Calu3 (cell line): ENCODE results near the gene AP3S2. TPM values are rescaled to one million over a fixed set of nuclear protein-coding genes. Genes with fewer than 3 reads are reported as not detected.
A peak's percentile ranks its signal among the peaks of the same experiment; 100 is the strongest.

Experiments used
- BruUV-seq: library from RNA; stranded (reverse); fragments of 400-500 nt; replicated peaks from 2 replicates; lab custom pipeline; 2021; lab: Mats Ljungman, UMichigan
- CTCF ChIA-PET: fragments of 300-600 bp; sonication (Branson Sonifier 250); formaldehyde crosslinking; loops from one replicate; lab custom pipeline; 2022; ENCODE audit warnings: antibody characterized with exemption; lab: Charles Lee
- DNase-seq: peaks from one replicate; pipeline ENCODE4 v3.0.0; 2022
- H3K27ac Mint-ChIP-seq: one replicate; pipeline ENCODE4 v1.8.0; 2022; ENCODE audit warnings: mixed read lengths; ENCODE audit not compliant: unreplicated experiment
- H3K27me3 Mint-ChIP-seq: one replicate; pipeline ENCODE4 v1.8.0; 2022; ENCODE audit warnings: mixed read lengths; ENCODE audit not compliant: unreplicated experiment
- H3K36me3 Mint-ChIP-seq: one replicate; pipeline ENCODE4 v1.8.0; 2022; ENCODE audit warnings: mild to moderate bottlenecking, moderate library complexity, mixed read lengths; ENCODE audit not compliant: insufficient read depth, unreplicated experiment
- H3K4me1 Mint-ChIP-seq: one replicate; pipeline ENCODE4 v1.8.0; 2022; ENCODE audit warnings: mild to moderate bottlenecking, low read depth, mixed read lengths; ENCODE audit not compliant: unreplicated experiment
- H3K4me3 Mint-ChIP-seq: one replicate; pipeline ENCODE4 v1.8.0; 2022; ENCODE audit warnings: mild to moderate bottlenecking, low read depth, moderate library complexity, mixed read lengths; ENCODE audit not compliant: unreplicated experiment
- H3K9me3 Mint-ChIP-seq: one replicate; pipeline ENCODE4 v1.8.0; 2022; ENCODE audit warnings: low read depth, mixed read lengths; ENCODE audit not compliant: unreplicated experiment
- intact Hi-C: fragments of 100-400 bp; cut with micrococcal nuclease; formaldehyde crosslinking; loops from one replicate; pipeline ENCODE4 v1.10.0; 2022; ENCODE audit not compliant: unreplicated experiment
- total RNA-seq: library from RNA; stranded (reverse); gene quantifications from 2 replicates; pipeline ENCODE4 v1.2.3, GENCODE V29; 2022
- TF ChIP-seq, protein P1 (sequence below): fragments of 200-600 bp; IDR thresholded peaks from one replicate; pipeline ENCODE4 v1.8.0; 2022; ENCODE audit warnings: antibody characterized with exemption; ENCODE audit not compliant: unreplicated experiment

AP3S2 gene
- total RNA-seq, 1 experiment from 2014 or later = 46.2 TPM

DNA sequence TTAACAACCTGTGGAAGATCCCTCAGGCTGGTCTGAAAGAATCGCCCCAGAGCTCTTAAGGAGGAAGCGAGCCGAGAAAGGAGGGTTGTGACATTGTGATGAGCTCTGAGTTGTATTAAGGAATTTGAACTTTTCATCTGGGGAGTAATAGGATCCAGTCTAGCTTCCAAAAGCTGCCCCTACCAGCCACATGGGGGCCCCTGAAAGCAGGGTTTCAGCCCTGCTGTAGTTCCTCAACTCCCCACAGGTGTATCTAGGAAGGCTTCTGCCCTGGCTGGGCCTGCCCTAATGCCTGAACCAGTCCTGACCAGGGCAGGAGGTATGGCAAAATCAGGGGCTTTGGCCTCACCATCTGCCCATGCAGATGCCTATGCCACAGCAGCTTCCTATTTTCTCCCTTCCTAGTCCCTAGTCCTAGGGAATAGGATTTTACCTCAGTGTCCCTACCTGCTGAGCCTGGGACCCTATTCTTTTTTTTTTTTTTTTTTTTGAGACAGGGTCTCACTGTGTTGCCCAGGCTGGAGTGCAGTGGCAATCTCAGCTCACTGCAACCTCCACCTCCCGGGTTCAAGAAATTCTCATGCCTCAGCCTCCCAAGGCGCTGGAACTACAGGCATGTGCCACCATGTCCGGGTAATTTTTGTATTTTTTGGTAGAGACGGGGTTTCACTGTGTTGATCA, 5.0 kb upstream of the AP3S2 start:
- TF ChIP-seq, protein P1, sequence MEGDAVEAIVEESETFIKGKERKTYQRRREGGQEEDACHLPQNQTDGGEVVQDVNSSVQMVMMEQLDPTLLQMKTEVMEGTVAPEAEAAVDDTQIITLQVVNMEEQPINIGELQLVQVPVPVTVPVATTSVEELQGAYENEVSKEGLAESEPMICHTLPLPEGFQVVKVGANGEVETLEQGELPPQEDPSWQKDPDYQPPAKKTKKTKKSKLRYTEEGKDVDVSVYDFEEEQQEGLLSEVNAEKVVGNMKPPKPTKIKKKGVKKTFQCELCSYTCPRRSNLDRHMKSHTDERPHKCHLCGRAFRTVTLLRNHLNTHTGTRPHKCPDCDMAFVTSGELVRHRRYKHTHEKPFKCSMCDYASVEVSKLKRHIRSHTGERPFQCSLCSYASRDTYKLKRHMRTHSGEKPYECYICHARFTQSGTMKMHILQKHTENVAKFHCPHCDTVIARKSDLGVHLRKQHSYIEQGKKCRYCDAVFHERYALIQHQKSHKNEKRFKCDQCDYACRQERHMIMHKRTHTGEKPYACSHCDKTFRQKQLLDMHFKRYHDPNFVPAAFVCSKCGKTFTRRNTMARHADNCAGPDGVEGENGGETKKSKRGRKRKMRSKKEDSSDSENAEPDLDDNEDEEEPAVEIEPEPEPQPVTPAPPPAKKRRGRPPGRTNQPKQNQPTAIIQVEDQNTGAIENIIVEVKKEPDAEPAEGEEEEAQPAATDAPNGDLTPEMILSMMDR = peak; percentile 86
- CTCF ChIA-PET = interaction anchor here (0.6 to 2.6 kb wide), 13 partner anchors 24 to 956 kb away, joined by 3 to 17 read pairs (median 5); no protein-coding TSS in a partner anchor
- no peak overlapping the region for H3K27ac Mint-ChIP-seq
- intact Hi-C loops = loop anchor here (1.0 kb wide), 3 partner anchors 73 to 189 kb away; no protein-coding TSS in a partner anchor
- no peaks in the 10 kb centered on the region for H3K9me3 Mint-ChIP-seq
- peak; percentile 77 for DNase-seq
- H3K27me3 Mint-ChIP-seq = no peaks in the 10 kb centered on the region
- H3K4me3 Mint-ChIP-seq = no peak overlapping the region
- BruUV-seq = no TSS peak
- H3K4me1 Mint-ChIP-seq = no peaks in the 10 kb centered on the region
- peaks cover 10% of the 10 kb centered on the region for H3K36me3 Mint-ChIP-seq

DNA sequence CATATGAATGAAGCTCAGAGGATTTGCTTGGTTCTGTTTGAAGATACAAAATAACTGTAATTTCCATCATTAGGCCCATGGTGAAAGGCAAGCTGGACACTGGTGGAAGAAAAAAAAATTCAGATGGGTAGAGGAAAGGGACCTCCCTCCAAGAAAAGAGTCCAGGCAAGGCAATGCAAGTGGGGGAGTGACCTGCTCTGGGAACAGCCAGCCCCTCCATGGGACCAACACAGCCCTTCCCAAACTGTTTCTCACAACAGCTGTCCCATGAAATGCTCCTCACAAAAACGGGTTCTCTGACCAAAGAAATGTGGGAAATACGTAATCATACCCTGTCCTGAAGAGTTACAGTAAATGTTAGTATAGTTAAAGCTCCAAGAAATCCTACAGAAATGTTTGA, 4.4 kb upstream of the AP3S2 start:
- Mint-ChIP-seq H3K27ac (no peak overlapping the region), H3K9me3 (no peaks in the 10 kb centered on the region), H3K27me3 (no peaks in the 10 kb centered on the region), H3K4me1 (no peaks in the 10 kb centered on the region), H3K36me3 (peaks cover 16% of the 10 kb centered on the region), H3K4me3 (no peak overlapping the region)
- intact Hi-C loops = loop anchor here (1.0 kb wide), 3 partner anchors 73 to 189 kb away; no protein-coding TSS in a partner anchor
- no peak for DNase-seq
- TF ChIP-seq, protein P1 = no peak
- no TSS peak for BruUV-seq
- CTCF ChIA-PET = interaction anchor here (0.6 to 2.6 kb wide), 13 partner anchors 24 to 957 kb away, joined by 3 to 17 read pairs (median 5); no protein-coding TSS in a partner anchor

DNA sequence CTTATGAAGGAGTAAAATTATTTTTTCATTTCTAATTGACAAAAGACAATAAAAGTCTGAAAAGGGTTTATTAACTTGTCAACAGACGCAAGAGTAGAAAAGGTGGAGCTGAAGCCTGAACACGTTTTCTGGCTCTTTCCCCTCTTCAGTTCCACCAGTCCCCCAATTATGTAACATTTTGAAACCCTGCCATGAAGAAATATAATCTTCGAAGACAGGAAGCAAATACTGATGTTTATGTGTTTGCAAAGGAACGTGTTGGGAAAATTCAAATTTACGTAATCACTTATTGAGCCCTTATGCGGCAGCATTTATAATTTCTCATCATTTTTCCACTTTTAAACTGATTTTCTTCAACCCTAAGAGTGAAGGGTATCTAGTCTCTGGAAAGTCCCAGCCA, 767 bp downstream of the AP3S2 start:
- TF ChIP-seq, protein P1 = no peak
- CTCF ChIA-PET = no interaction called here
- H3K4me1 Mint-ChIP-seq = peaks cover 15% of the 10 kb centered on the region
- intact Hi-C loops = no loop called here
- H3K27ac Mint-ChIP-seq = peak overlapping the region; percentile 98
- peaks cover 29% of the 10 kb centered on the region for H3K36me3 Mint-ChIP-seq
- H3K9me3 Mint-ChIP-seq = no peaks in the 10 kb centered on the region
- H3K27me3 Mint-ChIP-seq = no peaks in the 10 kb centered on the region
- peak overlapping the region; percentile 99 for H3K4me3 Mint-ChIP-seq
- BruUV-seq = no TSS peak
- DNase-seq = no peak

DNA sequence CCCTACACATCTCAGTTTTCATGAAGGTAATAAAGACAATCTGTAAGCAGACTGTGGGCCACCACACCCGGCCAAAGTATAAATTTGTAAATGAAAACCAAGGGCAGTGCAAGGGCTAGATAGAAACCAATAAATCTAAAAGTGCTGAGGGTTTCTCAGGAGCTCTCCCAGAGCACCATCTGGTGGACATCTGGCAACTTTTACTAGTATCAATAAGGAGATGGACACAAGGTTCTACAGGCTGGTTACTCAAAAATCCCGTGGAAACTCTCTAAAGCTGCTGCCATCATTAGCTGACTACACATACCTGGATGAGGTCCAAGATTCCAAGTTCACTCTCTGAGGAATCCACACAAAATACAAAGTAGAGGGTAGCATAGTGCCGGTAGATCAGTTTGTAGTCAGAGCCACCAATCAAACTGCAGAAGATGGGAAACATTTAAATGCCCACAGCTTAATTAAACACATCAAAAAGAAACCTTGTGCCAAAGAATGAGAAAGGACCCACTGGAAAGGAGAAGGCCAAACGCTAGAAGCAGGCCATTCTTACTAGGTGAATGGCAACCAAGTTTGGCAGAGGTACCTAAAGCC, 5.5 kb downstream of the AP3S2 start:
- TF ChIP-seq, protein P1 = no peak
- peaks cover 31% of the 10 kb centered on the region for H3K36me3 Mint-ChIP-seq
- H3K4me3 Mint-ChIP-seq = no peak overlapping the region
- BruUV-seq = no TSS peak
- no peaks in the 10 kb centered on the region for H3K9me3 Mint-ChIP-seq
- H3K4me1 Mint-ChIP-seq = peaks cover 15% of the 10 kb centered on the region
- no peaks in the 10 kb centered on the region for H3K27me3 Mint-ChIP-seq
- intact Hi-C loops = loop anchor here (1.0 kb wide), 1 partner anchor 148 kb away; no protein-coding TSS in a partner anchor
- no peak overlapping the region for H3K27ac Mint-ChIP-seq
- CTCF ChIA-PET = interaction anchor here (0.6 to 2.1 kb wide), 11 partner anchors 13 to 241 kb away, joined by 3 to 26 read pairs (median 4); no protein-coding TSS in a partner anchor
- DNase-seq = peak; percentile 49
